Mesenchymal stem cell (in vitro differentiated cells and primary cell): ENCODE results near the gene MROH8.

Experiments
- DNase-seq: peaks from one replicate; pipeline ENCODE4 v3.0.0-alpha.2; 2013
- H2AFZ ChIP-seq: one replicate; pipeline ENCODE4 v1.6.1; 2013; ENCODE audit warnings: low read depth, mild to moderate bottlenecking, control low read depth, inconsistent platforms, low read length, moderate library complexity
- H2AK5ac ChIP-seq: 2 replicates; pipeline ENCODE4 v1.6.1; 2013; ENCODE audit warnings: low read length, moderate library complexity, mild to moderate bottlenecking, inconsistent platforms; ENCODE audit not compliant: severe bottlenecking
- H2BK120ac ChIP-seq: one replicate; pipeline ENCODE4 v1.6.1; 2013; ENCODE audit warnings: low read depth, mild to moderate bottlenecking, inconsistent platforms, low read length, moderate library complexity
- H2BK12ac ChIP-seq, 2 experiments: one replicate each; pipeline ENCODE4 v1.6.1; 2013; ENCODE audit warnings: inconsistent platforms in 2 of 2, low read length in 2 of 2, mild to moderate bottlenecking in 2 of 2, moderate library complexity in 2 of 2, control low read depth in 1 of 2
- H2BK15ac ChIP-seq: one replicate; pipeline ENCODE4 v1.6.1; 2013; ENCODE audit warnings: mild to moderate bottlenecking, low read depth, inconsistent platforms; ENCODE audit not compliant: poor library complexity, severe bottlenecking
- H2BK5ac ChIP-seq: 2 replicates; pipeline ENCODE4 v1.6.1; 2013; ENCODE audit warnings: low read depth, mild to moderate bottlenecking, low read length, control low read depth, inconsistent platforms; ENCODE audit not compliant: poor library complexity, severe bottlenecking
- H3K14ac ChIP-seq, 2 experiments: one replicate each; pipeline ENCODE4 v1.6.1; 2013; ENCODE audit warnings: inconsistent platforms in 2 of 2, low read length in 2 of 2, control low read depth in 1 of 2, mild to moderate bottlenecking in 1 of 2, moderate library complexity in 1 of 2
- H3K18ac ChIP-seq, 2 experiments: one replicate each; pipeline ENCODE4 v1.6.1; 2013; ENCODE audit warnings: inconsistent platforms in 2 of 2, low read length in 2 of 2, control low read depth in 1 of 2, low read depth in 1 of 2, mild to moderate bottlenecking in 1 of 2
- H3K23ac ChIP-seq, 2 experiments: one replicate each; pipeline ENCODE4 v1.6.1; 2013; ENCODE audit warnings: inconsistent platforms in 2 of 2, low read length in 2 of 2, mild to moderate bottlenecking in 2 of 2, moderate library complexity in 2 of 2, control low read depth in 1 of 2
- H3K27ac ChIP-seq: 2 replicates; pipeline ENCODE4 v1.5.1; 2013; ENCODE audit warnings: mild to moderate bottlenecking, moderate library complexity, low read length, control low read depth, inconsistent platforms; ENCODE audit not compliant: poor library complexity, severe bottlenecking
- H3K27me3 ChIP-seq, 2 experiments: 2 replicates each; pipeline versions ENCODE4 v1.6.1 to v1.7.0; 2013; ENCODE audit warnings: low read length in 2 of 2, mild to moderate bottlenecking in 2 of 2, moderate library complexity in 2 of 2, control low read depth in 1 of 2, inconsistent platforms in 1 of 2; ENCODE audit not compliant: control insufficient read depth in 1 of 2, insufficient read depth in 1 of 2
- H3K36me3 ChIP-seq, 2 experiments: 2 replicates each; pipeline versions ENCODE4 v1.6.1 to v1.7.0; 2013; ENCODE audit warnings: low read length in 2 of 2, control low read depth in 1 of 2, inconsistent platforms in 1 of 2, low read depth in 1 of 2, mild to moderate bottlenecking in 1 of 2; ENCODE audit not compliant: insufficient read depth in 2 of 2, control insufficient read depth in 1 of 2
- H3K4ac ChIP-seq, 2 experiments: one replicate each; pipeline ENCODE4 v1.6.1; 2013; ENCODE audit warnings: inconsistent platforms in 2 of 2, low read length in 2 of 2, mild to moderate bottlenecking in 2 of 2, moderate library complexity in 2 of 2, control low read depth in 1 of 2, low read depth in 1 of 2
- H3K4me1 ChIP-seq: 2 replicates; pipeline ENCODE4 v1.6.1; 2013; ENCODE audit warnings: low read depth, low read length, control low read depth; ENCODE audit not compliant: control insufficient read depth, insufficient read depth
- H3K4me2 ChIP-seq: 2 replicates; pipeline ENCODE4 v1.6.1; 2013; ENCODE audit warnings: low read length, mild to moderate bottlenecking, inconsistent platforms; ENCODE audit not compliant: poor library complexity, severe bottlenecking
- H3K4me3 ChIP-seq, 2 experiments: 2 replicates each; pipeline versions ENCODE4 v1.5.1 to v1.7.0; 2013; ENCODE audit warnings: low read length in 2 of 2, mild to moderate bottlenecking in 2 of 2, control low read depth in 1 of 2, low read depth in 1 of 2; ENCODE audit not compliant: insufficient read depth in 1 of 2
- H3K79me1 ChIP-seq: replicated peaks from 2 replicates; pipeline ENCODE4 v1.6.1; 2013; ENCODE audit warnings: mild to moderate bottlenecking, control low read depth, low read length, inconsistent platforms; ENCODE audit not compliant: poor library complexity, severe bottlenecking
- H3K9ac ChIP-seq: 2 replicates; pipeline ENCODE4 v1.7.0; 2013; ENCODE audit warnings: mild to moderate bottlenecking, low read length, moderate library complexity
- H3K9me3 ChIP-seq: 2 replicates; pipeline ENCODE4 v1.7.0; 2013; ENCODE audit warnings: mild to moderate bottlenecking, low read length; ENCODE audit not compliant: control insufficient read depth
- H4K8ac ChIP-seq: one replicate; pipeline ENCODE4 v1.6.1; 2013; ENCODE audit warnings: inconsistent platforms, mild to moderate bottlenecking, low read length, moderate library complexity
- H4K91ac ChIP-seq: one replicate; pipeline ENCODE4 v1.6.1; 2013; ENCODE audit warnings: mild to moderate bottlenecking, low read length, inconsistent platforms
- WGBS: methylation state at CpG from one replicate; pipeline ENCODE4 v1.1.7; 2013; ENCODE audit warnings: mixed read lengths; 5-methylcytosine and 5-hydroxymethylcytosine counted together

Gene MROH8

GRCh38 chr20:37161830-37162549 lies 17.4 kb downstream of the MROH8 start:
- H3K4me3 ChIP-seq = no peak overlapping the region
- H3K23ac ChIP-seq = no peak overlapping the region
- no peak overlapping the region for H4K91ac ChIP-seq
- no peak overlapping the region for H2BK15ac ChIP-seq
- H2AK5ac ChIP-seq = no peak overlapping the region
- no peak overlapping the region for H2BK5ac ChIP-seq
- H3K9ac ChIP-seq = no peak overlapping the region
- H2AFZ ChIP-seq = no peak overlapping the region
- H3K4me2 ChIP-seq = no peak overlapping the region
- H3K4me1 ChIP-seq = no peaks in the 10 kb centered on the region
- no peaks in the 10 kb centered on the region for H3K36me3 ChIP-seq
- WGBS = 83% methylated on average over 11 of the region's 12 CpGs
- no peak overlapping the region for H3K4ac ChIP-seq
- no peak overlapping the region for H2BK120ac ChIP-seq
- H4K8ac ChIP-seq = no peak overlapping the region
- peaks cover 3 to 11% of the 10 kb centered on the region in 2 experiments for H3K27me3 ChIP-seq
- H3K79me1 ChIP-seq = no peaks in the 10 kb centered on the region
- no peak overlapping the region for H3K27ac ChIP-seq
- H2BK12ac ChIP-seq = no peak overlapping the region
- H3K18ac ChIP-seq = no peak overlapping the region
- H3K14ac ChIP-seq = no peak overlapping the region
- H3K9me3 ChIP-seq = no peaks in the 10 kb centered on the region
- DNase-seq = no peak

GRCh38 chr20:37160683-37161082 lies 18.7 kb downstream of the MROH8 start:
- no peak overlapping the region for H3K4me2 ChIP-seq
- H2BK120ac ChIP-seq = no peak overlapping the region
- no peak overlapping the region for H3K18ac ChIP-seq
- H3K27me3 ChIP-seq = peaks cover 3 to 11% of the 10 kb centered on the region in 2 experiments
- H3K4me3 ChIP-seq = no peak overlapping the region
- H2AFZ ChIP-seq = no peak overlapping the region
- no peaks in the 10 kb centered on the region for H3K79me1 ChIP-seq
- no peak overlapping the region for H4K8ac ChIP-seq
- no peak for DNase-seq
- H2BK5ac ChIP-seq = no peak overlapping the region
- H4K91ac ChIP-seq = no peak overlapping the region
- no peaks in the 10 kb centered on the region for H3K4me1 ChIP-seq
- H3K9me3 ChIP-seq = no peaks in the 10 kb centered on the region
- H3K14ac ChIP-seq = no peak overlapping the region
- no peak overlapping the region for H2AK5ac ChIP-seq
- no peak overlapping the region for H2BK12ac ChIP-seq
- H2BK15ac ChIP-seq = no peak overlapping the region
- H3K27ac ChIP-seq = no peak overlapping the region
- no peak overlapping the region for H3K23ac ChIP-seq
- H3K36me3 ChIP-seq = no peaks in the 10 kb centered on the region
- 94% methylated on average over 10 of the region's 10 CpGs for WGBS
- no peak overlapping the region for H3K4ac ChIP-seq
- no peak overlapping the region for H3K9ac ChIP-seq

GRCh38 chr20:37158248-37158647 lies 21.1 kb downstream of the MROH8 start:
- Histone ChIP-seq H2BK12ac (no peak overlapping the region), H2BK15ac (no peak overlapping the region)
- no peak for DNase-seq

GRCh38 chr20:37155987-37156386 lies 23.4 kb downstream of the MROH8 start:
- Histone ChIP-seq H4K8ac (no peak overlapping the region), H3K18ac (no peak overlapping the region), H3K36me3 (peaks cover 0 to 3% of the 10 kb centered on the region in 2 experiments), H3K9ac (no peak overlapping the region), H2BK12ac (no peak overlapping the region), H3K14ac (no peak overlapping the region), H4K91ac (no peak overlapping the region), H2BK120ac (no peak overlapping the region), H3K4me3 (no peak overlapping the region), H2AFZ (no peak overlapping the region), H3K23ac (no peak overlapping the region), H3K27ac (no peak overlapping the region), H3K4me1 (no peaks in the 10 kb centered on the region), H3K4ac (no peak overlapping the region), H3K4me2 (no peak overlapping the region), H3K79me1 (no peaks in the 10 kb centered on the region), H3K27me3 (no peaks in the 10 kb centered on the region), H3K9me3 (no peaks in the 10 kb centered on the region), H2AK5ac (no peak overlapping the region), H2BK15ac (no peak overlapping the region), H2BK5ac (no peak overlapping the region)
- WGBS = 94% methylated on average over 9 of the region's 9 CpGs
- no peak for DNase-seq

More at GRCh38 chr20:37158248-37158647, 21.1 kb downstream of the MROH8 start:
- H3K4ac ChIP-seq = no peak overlapping the region
- no peak overlapping the region for H2BK120ac ChIP-seq
- no peak overlapping the region for H4K8ac ChIP-seq
- peaks cover 0 to 3% of the 10 kb centered on the region in 2 experiments for H3K36me3 ChIP-seq
- no peak overlapping the region for H3K18ac ChIP-seq
- H3K27me3 ChIP-seq = peaks cover 0 to 7% of the 10 kb centered on the region in 2 experiments
- H2AFZ ChIP-seq = no peak overlapping the region
- no peak overlapping the region for H3K23ac ChIP-seq
- no peak overlapping the region for H3K4me3 ChIP-seq
- no peak overlapping the region for H3K9ac ChIP-seq
- H3K79me1 ChIP-seq = no peaks in the 10 kb centered on the region
- no peak overlapping the region for H2AK5ac ChIP-seq
- H2BK5ac ChIP-seq = no peak overlapping the region
- 98% methylated on average over 3 of the region's 4 CpGs for WGBS
- H4K91ac ChIP-seq = no peak overlapping the region
- H3K4me2 ChIP-seq = no peak overlapping the region
- no peaks in the 10 kb centered on the region for H3K4me1 ChIP-seq
- no peak overlapping the region for H3K14ac ChIP-seq
- H3K9me3 ChIP-seq = no peaks in the 10 kb centered on the region
- no peak overlapping the region for H3K27ac ChIP-seq
